Right lobe of liver (tissue), 6 donors: ENCODE results near the gene PNPO. TPM values are rescaled to one million over a fixed set of nuclear protein-coding genes. Genes with fewer than 3 reads are reported as not detected.
"Not testable (repeated sequence)": the region's sequence is repeated elsewhere in the genome, so short reads cannot be mapped to it uniquely, and the experiment has no call there.

Experiments
- ATAC-seq, 4 donors: fragments of 200-7000 bp; cut with Tn5 transposase; one replicate each; pipeline ENCODE4 v1.9.1; 2020; ENCODE audit warnings: mild to moderate bottlenecking in 4 of 4, moderate library complexity in 4 of 4
- DNase-seq, 3 donors: peaks; one replicate each; pipeline ENCODE4 v3.0.0-alpha.2; 2020
- H3K27ac ChIP-seq, 3 donors: fragments of 200-600 bp; one replicate each; pipeline ENCODE4 v1.8.0; 2022
- H3K27me3 ChIP-seq, 2 donors: fragments of 200-600 bp; one replicate each; pipeline ENCODE4 v1.8.0; 2022
- H3K36me3 ChIP-seq, 4 donors: fragments of 200-600 bp; sonication (generic) in 1 of 4; one replicate each; pipeline versions ENCODE4 v1.5.1 to v1.8.0; 2017 to 2022; ENCODE audit warnings: control low read depth in 1 of 4
- H3K4me1 ChIP-seq, 4 donors: fragments of 200-600 bp; sonication (generic) in 1 of 4; one replicate each; pipeline versions ENCODE4 v1.5.1 to v1.8.0; 2017 to 2022; ENCODE audit warnings: control low read depth in 1 of 4
- H3K4me3 ChIP-seq, 3 donors: fragments of 200-600 bp; one replicate each; pipeline ENCODE4 v1.8.0; 2022
- H3K9me3 ChIP-seq, 4 donors: fragments of 200-600 bp; sonication (generic) in 1 of 4; one replicate each; pipeline versions ENCODE4 v1.5.1 to v1.8.0; 2017 to 2022; ENCODE audit warnings: control low read depth in 1 of 4
- POLR2A ChIP-seq: fragments of 450-650 bp; IDR thresholded peaks from one replicate; pipeline ENCODE4 v1.6.1; 2017; ENCODE audit warnings: antibody characterized with exemption, mild to moderate bottlenecking
- WGBS: methylation state at CpG from one replicate; pipeline ENCODE4 v1.1.6; 2018; ENCODE audit warnings: low coverage, low lambda C conversion rate; ENCODE audit not compliant: insufficient coverage; ENCODE audit errors: missing lambda C conversion rate; 5-methylcytosine and 5-hydroxymethylcytosine counted together
- intact Hi-C, 2 donors: fragments of 100-400 bp; cut with DNase I; formaldehyde crosslinking; loops; one replicate each; pipeline versions ENCODE4 v1.11.2 to v1.14.1; 2022
- total RNA-seq, 6 experiments: library from RNA; depleted of rRNA in 2 of 6; stranded (reverse); fragments of >200 nt in 2 of 6; fragmentation: NEBNext Ultra II Directional in 3 of 6; extraction: Animal tissue kit (Norgen Biotek cat#: 25700) in 3 of 6; gene quantifications; one replicate each; pipeline versions ENCODE4 v1.1.0 to v1.2.4, GENCODE V29; 2016 to 2023
- TF ChIP-seq, protein P1 (sequence below), 4 donors: fragments of 200-600 bp in 3 of 4; fragments of 450-650 bp in 1 of 4; IDR thresholded peaks; one replicate each; pipeline versions ENCODE4 v1.5.1 to v1.8.0; 2016 to 2022; ENCODE audit warnings: antibody characterized with exemption in 4 of 4, mild to moderate bottlenecking in 2 of 4
- donor health status: DM: no; HTN: yes; CAD: no.
- donor health status: DM: no; HTN: no; CAD: no.
- donor health status: DM: no; HTN: no; CAD: no.
- donor health status: DM: no; HTN: yes; CAD: no.
- donor health status: DM: no; HTN: yes; CAD: no.

PNPO gene
- total RNA-seq, 6 experiments from 2014 or later = 85.0 to 151 (median 124) TPM

DNA sequence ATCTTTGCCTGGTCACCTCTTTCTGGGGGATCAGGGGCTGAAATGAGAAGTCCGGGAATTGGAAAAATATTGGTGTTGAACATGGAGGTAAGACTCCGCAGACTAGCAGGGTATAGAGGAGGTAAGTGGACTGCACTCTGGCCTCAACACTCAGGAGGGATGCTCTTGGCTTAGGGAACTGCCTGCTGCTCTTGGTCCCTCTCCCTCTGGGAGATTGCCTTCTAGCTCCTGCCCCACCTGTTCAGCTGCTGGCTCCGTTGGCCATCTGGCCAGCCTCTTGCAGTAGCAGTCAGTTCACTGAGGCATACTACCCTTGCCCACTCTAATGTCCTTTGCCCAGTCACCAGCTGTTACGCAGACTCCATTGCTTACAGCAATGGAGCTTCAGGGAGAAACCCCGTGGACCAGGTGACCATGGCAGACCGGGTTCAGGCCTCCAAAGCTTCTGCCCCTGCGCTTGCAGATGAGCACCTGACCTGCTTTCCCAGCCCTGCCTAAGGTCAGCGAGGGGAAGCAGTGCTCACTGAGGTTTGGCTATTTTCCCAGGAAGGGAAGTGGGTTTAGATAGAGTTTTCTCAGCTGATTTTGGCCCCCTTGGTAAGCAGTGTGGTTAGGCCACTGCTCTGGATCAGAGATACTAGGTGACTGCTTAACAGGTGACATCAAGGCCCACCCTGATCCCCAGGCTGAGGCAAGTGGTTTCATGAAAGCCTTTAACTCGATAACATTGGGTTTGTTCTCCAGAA, 41.4 kb downstream of the PNPO start:
- peaks cover 0 to 53% (median 26%) of the 10 kb centered on the region in 4 donors for H3K36me3 ChIP-seq
- H3K27ac ChIP-seq = no peak overlapping the region
- no peaks in the 10 kb centered on the region for H3K27me3 ChIP-seq
- intact Hi-C loops = no loop called here
- 79% methylated on average over 7 of the region's 9 CpGs for WGBS
- no peaks in the 10 kb centered on the region for H3K9me3 ChIP-seq
- no peaks in the 10 kb centered on the region for H3K4me1 ChIP-seq
- H3K4me3 ChIP-seq = no peak overlapping the region
- ATAC-seq (peak in 2 of 4 donors; percentile 29 to 39), DNase-seq (no peak)
- TF ChIP-seq, protein P1, sequence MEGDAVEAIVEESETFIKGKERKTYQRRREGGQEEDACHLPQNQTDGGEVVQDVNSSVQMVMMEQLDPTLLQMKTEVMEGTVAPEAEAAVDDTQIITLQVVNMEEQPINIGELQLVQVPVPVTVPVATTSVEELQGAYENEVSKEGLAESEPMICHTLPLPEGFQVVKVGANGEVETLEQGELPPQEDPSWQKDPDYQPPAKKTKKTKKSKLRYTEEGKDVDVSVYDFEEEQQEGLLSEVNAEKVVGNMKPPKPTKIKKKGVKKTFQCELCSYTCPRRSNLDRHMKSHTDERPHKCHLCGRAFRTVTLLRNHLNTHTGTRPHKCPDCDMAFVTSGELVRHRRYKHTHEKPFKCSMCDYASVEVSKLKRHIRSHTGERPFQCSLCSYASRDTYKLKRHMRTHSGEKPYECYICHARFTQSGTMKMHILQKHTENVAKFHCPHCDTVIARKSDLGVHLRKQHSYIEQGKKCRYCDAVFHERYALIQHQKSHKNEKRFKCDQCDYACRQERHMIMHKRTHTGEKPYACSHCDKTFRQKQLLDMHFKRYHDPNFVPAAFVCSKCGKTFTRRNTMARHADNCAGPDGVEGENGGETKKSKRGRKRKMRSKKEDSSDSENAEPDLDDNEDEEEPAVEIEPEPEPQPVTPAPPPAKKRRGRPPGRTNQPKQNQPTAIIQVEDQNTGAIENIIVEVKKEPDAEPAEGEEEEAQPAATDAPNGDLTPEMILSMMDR (IDR thresholded peaks at IDR 0.05) = no peak
- TF ChIP-seq POLR2A = no peak

GRCh38 chr17:47983492-47984223, 42.3 kb downstream of the PNPO start:
- intact Hi-C loops = no loop called here
- ATAC-seq = no peak

GRCh38 chr17:47986520-47986919, 45.1 kb downstream of the PNPO start:
- no peak overlapping the region for H3K27ac ChIP-seq
- DNase-seq (no peak), ATAC-seq (no peak)
- peaks cover 0 to 19% (median 5%) of the 10 kb centered on the region in 4 donors for H3K36me3 ChIP-seq
- 83% methylated on average over 5 of the region's 5 CpGs for WGBS
- intact Hi-C loops = no loop called here
- no peaks in the 10 kb centered on the region for H3K9me3 ChIP-seq
- H3K27me3 ChIP-seq = no peaks in the 10 kb centered on the region
- TF ChIP-seq, protein P1 (IDR thresholded peaks at IDR 0.05) = no peak
- no peak for TF ChIP-seq POLR2A
- no peaks in the 10 kb centered on the region for H3K4me1 ChIP-seq
- H3K4me3 ChIP-seq = no peak overlapping the region

More at GRCh38 chr17:47983492-47984223, 42.3 kb downstream of the PNPO start:
- TF ChIP-seq POLR2A = no peak
- TF ChIP-seq, protein P1 (IDR thresholded peaks at IDR 0.05) = no peak
- no peak for DNase-seq
- Histone ChIP-seq H3K36me3 (peaks cover 0 to 46% (median 22%) of the 10 kb centered on the region in 4 donors), H3K9me3 (no peaks in the 10 kb centered on the region), H3K27me3 (no peaks in the 10 kb centered on the region), H3K4me3 (no peak overlapping the region), H3K4me1 (no peaks in the 10 kb centered on the region), H3K27ac (no peak overlapping the region)
- WGBS = 69% methylated on average over 9 of the region's 11 CpGs

GRCh38 chr17:47987240-47987835, 46.0 kb downstream of the PNPO start:
- ATAC-seq (peak; percentile 18 to 43 (median 27)), DNase-seq (no peak)
- Histone ChIP-seq H3K4me3 (no peak overlapping the region), H3K4me1 (no peaks in the 10 kb centered on the region), H3K36me3 (peaks cover 0 to 10% (median 0%) of the 10 kb centered on the region in 4 donors), H3K9me3 (no peaks in the 10 kb centered on the region), H3K27ac (no peak overlapping the region), H3K27me3 (no peaks in the 10 kb centered on the region)
- WGBS = 26% methylated on average over 4 of the region's 17 CpGs
- TF ChIP-seq POLR2A = no peak
- TF ChIP-seq, protein P1 (IDR thresholded peaks at IDR 0.05) = no peak
- intact Hi-C loops = no loop called here

- H3K36me3 ChIP-seq, H3K27me3 ChIP-seq, ATAC-seq, DNase-seq, H3K4me1 ChIP-seq, H3K9me3 ChIP-seq, H3K4me3 ChIP-seq, intact Hi-C loops, H3K27ac ChIP-seq: not testable (repeated sequence)
- WGBS = 90% methylated on average over 1 of the region's 1 CpG
These were observed 47.1 kb downstream of the PNPO start for GRCh38 chr17:47988445-47988844.
